ENCODE data around the gene SCYL1.

GRCh38 chr11:65498727-65498976, 26.2 kb upstream of the SCYL1 start:
- TF ChIP-seq CTCF (IDR thresholded peaks at IDR 0.05) (no peak), POLR2A (IDR thresholded peaks at IDR 0.05) (no peak), EP300 (IDR thresholded peaks at IDR 0.05) (no peak)

Data from tibial nerve (tissue), 4 donors.